ENCODE measurements around the gene CENPP.

Gene CENPP

DNA sequence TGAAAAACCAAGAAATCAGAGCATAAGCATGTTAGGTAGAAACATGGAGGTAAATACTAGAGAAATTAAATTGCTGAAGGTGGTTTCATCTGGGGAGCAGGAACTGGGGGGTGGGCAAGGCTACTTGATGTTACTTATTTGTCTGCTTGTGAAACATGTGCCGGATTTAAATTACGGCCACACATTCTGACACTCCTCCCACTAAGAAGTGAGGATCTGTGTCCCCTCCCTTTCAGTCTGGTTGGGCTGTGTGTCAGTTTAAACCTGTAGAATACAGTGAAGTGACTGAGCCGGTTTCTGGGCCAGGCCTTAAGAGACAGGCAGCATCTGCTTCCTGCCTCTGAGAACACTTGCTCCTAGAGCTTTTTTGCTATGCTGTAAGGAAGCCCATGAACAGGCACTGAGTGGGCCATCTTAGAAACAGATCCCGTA is 29.9 kb upstream of the CENPP start:
- H3K36me3 Mint-ChIP-seq (ENCODE audit: low read depth): peaks cover 43% of the 10 kb centered on the region
- peak overlapping the region; percentile 20 for H3K4me3 Mint-ChIP-seq
- peak overlapping the region; percentile 29 for H3K27ac Mint-ChIP-seq
- no peaks in the 10 kb centered on the region for H3K27me3 Mint-ChIP-seq (ENCODE audit: low read depth)
- no peak for DNase-seq (ENCODE audit: low spot score)
- H3K9me3 Mint-ChIP-seq: no peaks in the 10 kb centered on the region
- H3K4me1 Mint-ChIP-seq (ENCODE audit: low read depth): peaks cover 39% of the 10 kb centered on the region

GRCh38 chr9:92297611-92298010 is 28.1 kb upstream of the CENPP start:
- H3K36me3 Mint-ChIP-seq (ENCODE audit: low read depth): peaks cover 47% of the 10 kb centered on the region
- peak overlapping the region; percentile 57 for H3K4me3 Mint-ChIP-seq
- no peaks in the 10 kb centered on the region for H3K27me3 Mint-ChIP-seq (ENCODE audit: low read depth)
- no peak for DNase-seq (ENCODE audit: low spot score)
- peaks cover 25% of the 10 kb centered on the region for H3K4me1 Mint-ChIP-seq (ENCODE audit: low read depth)
- no peaks in the 10 kb centered on the region for H3K9me3 Mint-ChIP-seq
- peak overlapping the region; percentile 73 for H3K27ac Mint-ChIP-seq

DNA sequence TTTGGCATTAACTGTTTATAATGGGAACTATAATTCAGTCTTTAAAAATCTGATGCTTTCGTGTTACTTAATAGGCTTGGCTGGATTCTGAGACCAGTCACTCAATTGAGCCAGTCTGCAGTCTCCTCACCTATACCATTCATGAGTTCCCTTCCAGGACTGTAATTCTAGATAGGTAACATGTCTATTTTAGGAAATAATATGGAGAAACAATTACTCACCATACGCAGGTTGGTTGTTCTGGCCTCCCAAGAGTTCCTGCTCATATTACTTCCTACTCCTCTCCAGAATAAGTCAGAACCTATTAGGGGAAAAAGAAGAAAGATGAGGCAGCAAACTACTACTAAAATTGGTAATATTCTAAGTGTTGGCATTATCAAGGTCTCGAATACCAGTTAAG is 27.7 kb upstream of the CENPP start:
- H3K4me1 Mint-ChIP-seq (ENCODE audit: low read depth): peaks cover 21% of the 10 kb centered on the region
- H3K27ac Mint-ChIP-seq: peak overlapping the region; percentile 73
- no peak overlapping the region for H3K4me3 Mint-ChIP-seq
- no peak for DNase-seq (ENCODE audit: low spot score)
- H3K9me3 Mint-ChIP-seq: no peaks in the 10 kb centered on the region
- peaks cover 47% of the 10 kb centered on the region for H3K36me3 Mint-ChIP-seq (ENCODE audit: low read depth)
- H3K27me3 Mint-ChIP-seq (ENCODE audit: low read depth): no peaks in the 10 kb centered on the region

GRCh38 chr9:92299116-92299515 is 26.6 kb upstream of the CENPP start:
- H3K36me3 Mint-ChIP-seq (ENCODE audit: low read depth): peaks cover 55% of the 10 kb centered on the region
- no peak for DNase-seq (ENCODE audit: low spot score)
- no peaks in the 10 kb centered on the region for H3K27me3 Mint-ChIP-seq (ENCODE audit: low read depth)
- peak overlapping the region; percentile 28 for H3K27ac Mint-ChIP-seq
- peaks cover 17% of the 10 kb centered on the region for H3K4me1 Mint-ChIP-seq (ENCODE audit: low read depth)
- H3K4me3 Mint-ChIP-seq: no peak overlapping the region
- H3K9me3 Mint-ChIP-seq: no peaks in the 10 kb centered on the region

- Mint-ChIP-seq H3K36me3 (ENCODE audit: low read depth) (peaks cover 63% of the 10 kb centered on the region), H3K27ac (no peak overlapping the region), H3K9me3 (no peaks in the 10 kb centered on the region), H3K4me3 (no peak overlapping the region), H3K27me3 (ENCODE audit: low read depth) (no peaks in the 10 kb centered on the region), H3K4me1 (ENCODE audit: low read depth) (peaks cover 5% of the 10 kb centered on the region)
- no peak for DNase-seq (ENCODE audit: low spot score)
Measured at GRCh38 chr9:92300936-92301335, 24.8 kb upstream of the CENPP start.

DNA sequence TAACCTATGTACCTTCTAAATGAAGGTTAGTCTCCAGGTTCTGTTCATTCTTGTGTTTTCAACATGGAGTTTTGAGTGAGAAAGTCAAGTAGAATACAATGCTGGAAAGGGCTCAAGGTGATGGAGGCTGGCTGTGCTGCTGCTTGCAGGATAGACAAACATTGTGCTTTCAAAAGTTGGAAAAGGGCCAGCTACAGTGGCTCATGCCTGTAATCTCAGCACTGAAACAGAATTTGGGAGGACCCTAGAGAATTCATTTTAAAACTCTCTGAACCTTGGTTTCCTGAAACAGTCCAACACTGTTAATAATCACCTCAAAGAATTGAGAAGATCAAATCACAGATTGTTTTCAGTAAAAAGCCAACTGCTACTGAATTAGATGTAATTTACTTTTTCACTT is 16.9 kb upstream of the CENPP start:
- H3K9me3 Mint-ChIP-seq: no peaks in the 10 kb centered on the region
- DNase-seq (ENCODE audit: low spot score): no peak
- H3K36me3 Mint-ChIP-seq (ENCODE audit: low read depth): peaks cover 63% of the 10 kb centered on the region
- H3K4me3 Mint-ChIP-seq: no peak overlapping the region
- no peaks in the 10 kb centered on the region for H3K27me3 Mint-ChIP-seq (ENCODE audit: low read depth)
- no peak overlapping the region for H3K27ac Mint-ChIP-seq
- peaks cover 16% of the 10 kb centered on the region for H3K4me1 Mint-ChIP-seq (ENCODE audit: low read depth)

DNA sequence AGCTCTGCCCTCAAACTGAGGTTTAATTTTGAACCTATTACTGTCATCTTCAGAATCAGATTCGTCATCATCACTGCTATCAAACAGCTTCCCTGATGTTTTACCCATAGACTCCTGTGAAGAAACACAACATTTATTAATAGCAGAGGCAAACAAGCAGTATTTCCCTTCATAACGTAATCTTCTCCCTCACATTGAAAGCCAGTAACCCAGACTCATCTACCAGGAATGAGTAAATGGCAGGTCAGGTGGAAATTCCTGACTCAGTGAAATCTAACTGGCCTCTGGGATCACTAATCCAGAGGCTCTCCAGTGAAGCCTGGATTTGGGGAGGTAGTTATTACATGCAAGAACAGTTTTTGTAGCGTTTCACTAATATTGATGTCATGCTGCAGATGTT is 15.2 kb upstream of the CENPP start:
- Mint-ChIP-seq H3K9me3 (no peaks in the 10 kb centered on the region), H3K27me3 (ENCODE audit: low read depth) (no peaks in the 10 kb centered on the region), H3K4me1 (ENCODE audit: low read depth) (peaks cover 27% of the 10 kb centered on the region), H3K27ac (no peak overlapping the region), H3K4me3 (no peak overlapping the region), H3K36me3 (ENCODE audit: low read depth) (peaks cover 68% of the 10 kb centered on the region)
- no peak for DNase-seq (ENCODE audit: low spot score)

- DNase-seq (ENCODE audit: low spot score): no peak
- H3K9me3 Mint-ChIP-seq: no peaks in the 10 kb centered on the region
Measured at GRCh38 chr9:92312887-92313623, 12.7 kb upstream of the CENPP start.

GRCh38 chr9:92313624-92314012 is 12.1 kb upstream of the CENPP start:
- Mint-ChIP-seq H3K4me3 (no peak overlapping the region), H3K36me3 (ENCODE audit: low read depth) (peaks cover 73% of the 10 kb centered on the region), H3K9me3 (no peaks in the 10 kb centered on the region), H3K27ac (peak overlapping the region; percentile 44), H3K4me1 (ENCODE audit: low read depth) (peaks cover 28% of the 10 kb centered on the region), H3K27me3 (ENCODE audit: low read depth) (no peaks in the 10 kb centered on the region)
- DNase-seq (ENCODE audit: low spot score): no peak

More at GRCh38 chr9:92312887-92313623, 12.7 kb upstream of the CENPP start:
- Mint-ChIP-seq H3K4me1 (ENCODE audit: low read depth) (peaks cover 28% of the 10 kb centered on the region), H3K27me3 (ENCODE audit: low read depth) (no peaks in the 10 kb centered on the region), H3K36me3 (ENCODE audit: low read depth) (peaks cover 74% of the 10 kb centered on the region), H3K27ac (peak overlapping the region; percentile 45), H3K4me3 (no peak overlapping the region)

GRCh38 chr9:92315456-92315855 is 10.3 kb upstream of the CENPP start:
- H3K27ac Mint-ChIP-seq: no peak overlapping the region
- no peaks in the 10 kb centered on the region for H3K27me3 Mint-ChIP-seq (ENCODE audit: low read depth)
- H3K36me3 Mint-ChIP-seq (ENCODE audit: low read depth): peaks cover 72% of the 10 kb centered on the region

GRCh38 chr9:92324431-92324830 is 1.3 kb upstream of the CENPP start:
- DNase-seq (ENCODE audit: low spot score): no peak
- H3K4me1 Mint-ChIP-seq (ENCODE audit: low read depth): peaks cover 30% of the 10 kb centered on the region
- H3K4me3 Mint-ChIP-seq: peak overlapping the region; percentile 99
- H3K9me3 Mint-ChIP-seq: no peaks in the 10 kb centered on the region
- peak overlapping the region; percentile 99 for H3K27ac Mint-ChIP-seq
- H3K36me3 Mint-ChIP-seq (ENCODE audit: low read depth): peaks cover 23% of the 10 kb centered on the region
- H3K27me3 Mint-ChIP-seq (ENCODE audit: low read depth): no peaks in the 10 kb centered on the region

More at GRCh38 chr9:92315456-92315855, 10.3 kb upstream of the CENPP start:
- Mint-ChIP-seq H3K4me3 (no peak overlapping the region), H3K9me3 (no peaks in the 10 kb centered on the region), H3K4me1 (ENCODE audit: low read depth) (peaks cover 28% of the 10 kb centered on the region)
- no peak for DNase-seq (ENCODE audit: low spot score)

DNA sequence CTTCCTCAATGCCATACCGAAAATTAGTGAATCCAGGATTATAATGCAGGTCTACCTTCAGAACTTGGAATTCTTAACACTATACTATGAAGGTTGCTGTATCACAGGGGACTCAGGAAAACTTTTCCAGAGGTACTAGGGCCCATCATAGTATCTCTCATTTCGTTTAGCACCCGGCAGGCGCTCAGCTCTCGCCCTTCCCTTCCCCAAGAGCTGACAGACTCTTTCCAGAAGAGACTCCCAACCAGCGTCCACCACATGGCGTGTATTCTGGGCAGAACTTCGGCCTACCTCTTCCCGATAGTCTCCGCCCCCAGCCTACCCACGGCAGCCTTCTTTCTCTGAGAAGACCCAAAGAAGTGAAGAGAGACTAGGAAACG is 874 bp upstream of the CENPP start:
- H3K36me3 Mint-ChIP-seq (ENCODE audit: low read depth): peaks cover 21% of the 10 kb centered on the region
- H3K27me3 Mint-ChIP-seq (ENCODE audit: low read depth): no peaks in the 10 kb centered on the region
- H3K4me1 Mint-ChIP-seq (ENCODE audit: low read depth): peaks cover 30% of the 10 kb centered on the region
- DNase-seq (ENCODE audit: low spot score): no peak
- H3K4me3 Mint-ChIP-seq: peak overlapping the region; percentile 99
- H3K9me3 Mint-ChIP-seq: no peaks in the 10 kb centered on the region
- H3K27ac Mint-ChIP-seq: peak overlapping the region; percentile 99

DNA sequence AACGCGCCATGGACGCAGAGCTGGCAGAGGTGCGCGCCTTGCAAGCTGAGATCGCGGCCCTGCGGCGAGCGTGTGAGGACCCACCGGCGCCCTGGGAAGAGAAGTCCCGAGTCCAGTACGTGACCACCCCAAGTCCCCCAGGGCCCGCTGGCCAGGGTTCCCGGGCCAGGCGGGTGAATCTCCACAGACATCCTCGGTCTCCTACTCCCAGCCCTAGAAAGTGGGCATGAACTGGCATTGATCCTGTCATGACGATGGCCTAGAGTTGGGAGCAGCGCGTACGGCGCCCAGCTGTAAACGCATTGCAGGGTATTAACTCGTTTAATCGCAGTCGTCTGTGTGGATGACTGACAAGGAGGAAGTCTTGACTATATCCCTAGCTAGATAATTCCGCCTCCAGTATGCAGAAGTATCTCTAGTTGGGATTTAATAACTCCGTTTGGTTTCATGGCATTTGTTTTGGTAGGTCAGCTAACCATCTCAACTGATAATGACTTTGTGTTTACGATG is 293 bp downstream of the CENPP start:
- Mint-ChIP-seq H3K27ac (peak overlapping the region; percentile 99), H3K4me3 (peak overlapping the region; percentile 99), H3K9me3 (no peaks in the 10 kb centered on the region), H3K27me3 (ENCODE audit: low read depth) (no peaks in the 10 kb centered on the region), H3K4me1 (ENCODE audit: low read depth) (peaks cover 30% of the 10 kb centered on the region), H3K36me3 (ENCODE audit: low read depth) (peaks cover 17% of the 10 kb centered on the region)
- no peak for DNase-seq (ENCODE audit: low spot score)

GRCh38 chr9:92327283-92327850 is 1.6 kb downstream of the CENPP start:
- peaks cover 29% of the 10 kb centered on the region for H3K4me1 Mint-ChIP-seq (ENCODE audit: low read depth)
- H3K36me3 Mint-ChIP-seq (ENCODE audit: low read depth): peaks cover 20% of the 10 kb centered on the region
- H3K27ac Mint-ChIP-seq: peak overlapping the region; percentile 37
- H3K27me3 Mint-ChIP-seq (ENCODE audit: low read depth): no peaks in the 10 kb centered on the region
- peak overlapping the region; percentile 99 for H3K4me3 Mint-ChIP-seq
- H3K9me3 Mint-ChIP-seq: no peaks in the 10 kb centered on the region
- DNase-seq (ENCODE audit: low spot score): no peak

Data from T-helper 2 cell treated with Interferon-gamma antibody and Interleukin-4, amounts not matched to agents 5 μg/mL and 100 μg/mL, for 36 hours (primary cell).